Cardiac fibroblast (primary cell): ENCODE data around the gene TCF12.
A peak's percentile ranks its signal among the peaks of the same experiment; 100 is the strongest.

ENCODE experiments used
- DNase-seq, 2 donors: peaks; one replicate each; pipeline versions ENCODE4 v3.0.0 to v3.0.0-alpha.2; 2010; ENCODE audit warnings: low read depth in 2 of 2
- H3K4me3 ChIP-seq, 2 donors: replicated peaks in 1 of 2; 1 replicate in 1 of 2; 2 replicates in 1 of 2; pipeline ENCODE4 v1.5.1; 2011; ENCODE audit warnings: low read depth in 2 of 2, low read length in 2 of 2, mild to moderate bottlenecking in 2 of 2, moderate library complexity in 1 of 2
- TF ChIP-seq, protein P1 (sequence below): IDR thresholded peaks from one replicate; pipeline ENCODE4 v1.5.1; 2011; ENCODE audit warnings: low read depth, mild to moderate bottlenecking, low read length, inconsistent platforms

TCF12 gene

DNA sequence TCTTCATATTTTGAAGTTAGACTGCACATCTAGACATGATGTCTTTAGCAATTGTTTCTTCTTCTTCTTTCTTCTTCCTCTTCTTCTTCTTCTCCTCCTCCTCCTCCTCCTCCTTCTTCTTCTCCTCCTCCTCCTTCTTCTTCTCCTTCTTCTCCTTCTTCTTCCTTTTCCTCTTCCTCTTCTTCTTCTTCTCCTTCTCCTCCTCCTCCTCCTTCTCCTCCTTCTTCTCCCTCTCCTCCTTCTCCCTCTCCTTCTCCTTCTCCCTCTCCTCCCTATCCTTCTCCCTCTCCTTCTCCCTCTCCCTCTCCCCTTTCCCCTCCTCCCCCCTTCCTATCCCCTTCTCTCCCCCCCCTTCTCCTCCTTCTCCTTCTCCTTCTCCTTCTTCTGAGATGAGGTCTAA, 21.9 kb downstream of the TCF12 start:
- DNase-seq, result no peak
- no peak overlapping the region for H3K4me3 ChIP-seq
- TF ChIP-seq, protein P1, sequence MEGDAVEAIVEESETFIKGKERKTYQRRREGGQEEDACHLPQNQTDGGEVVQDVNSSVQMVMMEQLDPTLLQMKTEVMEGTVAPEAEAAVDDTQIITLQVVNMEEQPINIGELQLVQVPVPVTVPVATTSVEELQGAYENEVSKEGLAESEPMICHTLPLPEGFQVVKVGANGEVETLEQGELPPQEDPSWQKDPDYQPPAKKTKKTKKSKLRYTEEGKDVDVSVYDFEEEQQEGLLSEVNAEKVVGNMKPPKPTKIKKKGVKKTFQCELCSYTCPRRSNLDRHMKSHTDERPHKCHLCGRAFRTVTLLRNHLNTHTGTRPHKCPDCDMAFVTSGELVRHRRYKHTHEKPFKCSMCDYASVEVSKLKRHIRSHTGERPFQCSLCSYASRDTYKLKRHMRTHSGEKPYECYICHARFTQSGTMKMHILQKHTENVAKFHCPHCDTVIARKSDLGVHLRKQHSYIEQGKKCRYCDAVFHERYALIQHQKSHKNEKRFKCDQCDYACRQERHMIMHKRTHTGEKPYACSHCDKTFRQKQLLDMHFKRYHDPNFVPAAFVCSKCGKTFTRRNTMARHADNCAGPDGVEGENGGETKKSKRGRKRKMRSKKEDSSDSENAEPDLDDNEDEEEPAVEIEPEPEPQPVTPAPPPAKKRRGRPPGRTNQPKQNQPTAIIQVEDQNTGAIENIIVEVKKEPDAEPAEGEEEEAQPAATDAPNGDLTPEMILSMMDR, result no peak

DNA sequence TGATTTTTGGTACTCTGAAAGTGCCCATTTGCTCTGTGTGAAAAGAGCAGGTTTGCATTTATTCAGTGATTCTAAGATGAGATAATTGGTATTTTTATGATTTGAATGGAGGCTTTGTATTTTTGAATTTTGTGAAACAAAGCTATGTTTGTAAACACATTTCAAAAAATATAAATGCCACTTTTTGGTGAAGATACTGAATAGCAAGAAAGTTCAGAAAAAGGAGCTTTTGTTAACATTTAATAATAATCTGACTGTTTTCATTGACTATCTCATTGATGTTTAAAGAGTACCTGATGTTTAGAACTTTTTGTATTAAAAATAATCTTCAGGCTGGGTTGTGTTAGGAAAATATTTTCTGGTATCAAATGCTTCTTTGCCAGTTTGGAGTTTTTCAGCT, 23.7 kb downstream of the TCF12 start:
- H3K4me3 ChIP-seq, result no peak overlapping the region
- DNase-seq, result no peak
- TF ChIP-seq, protein P1, result no peak

DNA sequence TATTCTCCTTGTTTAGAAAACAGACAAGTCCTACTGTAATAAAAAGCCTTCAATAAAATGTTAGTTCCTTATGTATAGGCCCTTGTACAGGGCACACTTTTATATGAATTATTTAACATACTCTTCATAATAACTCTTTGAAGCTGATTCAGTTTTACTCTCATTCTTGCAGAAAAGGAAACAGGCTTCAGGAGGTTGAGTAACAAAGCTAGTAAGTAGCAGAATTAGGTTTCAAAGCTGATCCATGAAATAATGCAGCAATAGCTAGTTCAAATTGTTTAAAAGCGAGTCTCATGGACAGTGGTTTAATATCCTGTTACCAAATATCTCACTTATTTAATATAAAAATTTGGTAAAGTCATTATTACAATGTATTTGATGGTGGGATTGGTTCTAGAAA, 25.0 kb downstream of the TCF12 start:
- TF ChIP-seq, protein P1, result no peak
- peak; percentile 31 to 55 for DNase-seq
- no peak overlapping the region for H3K4me3 ChIP-seq

GRCh38 chr15:56944485-56944884, 26.0 kb downstream of the TCF12 start:
- DNase-seq, result no peak
- H3K4me3 ChIP-seq, result no peak overlapping the region
- TF ChIP-seq, protein P1, result no peak

GRCh38 chr15:56946150-56946549, 27.7 kb downstream of the TCF12 start:
- DNase-seq, result no peak
- H3K4me3 ChIP-seq, result no peak overlapping the region
- TF ChIP-seq, protein P1, result no peak

DNA sequence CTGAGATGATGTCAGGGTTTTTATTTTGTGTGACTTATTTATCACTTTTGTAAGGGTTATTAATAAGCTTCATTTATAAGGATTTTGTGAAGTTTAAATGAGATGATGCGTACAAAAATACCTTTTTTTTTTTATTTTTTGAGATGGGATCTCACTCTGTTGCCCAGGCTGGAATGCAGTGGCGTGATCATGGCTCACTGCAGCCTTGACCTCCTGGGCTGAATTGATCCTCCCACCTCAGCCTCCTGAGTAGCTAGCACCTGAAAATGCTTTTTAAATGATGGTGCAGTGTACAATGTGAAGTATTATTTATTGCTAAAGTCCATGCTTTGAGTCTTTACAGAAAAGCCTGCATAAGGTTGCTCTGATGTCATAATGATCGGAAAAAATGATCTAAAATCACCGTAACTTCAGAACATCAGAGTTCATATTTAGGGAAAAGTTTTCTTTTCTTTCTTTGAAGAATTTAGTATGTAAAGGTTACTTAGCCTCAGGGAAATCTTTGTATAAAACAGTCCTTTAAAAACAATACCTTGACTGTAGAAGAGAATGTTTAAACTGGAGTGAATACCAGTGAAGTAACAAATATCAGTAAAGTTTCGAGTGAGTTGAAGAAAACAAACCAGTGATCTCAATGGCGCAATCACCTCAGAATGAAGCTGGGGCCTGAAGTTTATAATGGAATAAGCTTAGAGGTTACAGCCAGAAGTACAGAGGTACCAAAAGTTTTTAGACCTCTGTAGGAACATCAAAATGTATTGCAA, 29.7 kb downstream of the TCF12 start:
- no peak for DNase-seq
- no peak overlapping the region for H3K4me3 ChIP-seq
- TF ChIP-seq, protein P1, result no peak

DNA sequence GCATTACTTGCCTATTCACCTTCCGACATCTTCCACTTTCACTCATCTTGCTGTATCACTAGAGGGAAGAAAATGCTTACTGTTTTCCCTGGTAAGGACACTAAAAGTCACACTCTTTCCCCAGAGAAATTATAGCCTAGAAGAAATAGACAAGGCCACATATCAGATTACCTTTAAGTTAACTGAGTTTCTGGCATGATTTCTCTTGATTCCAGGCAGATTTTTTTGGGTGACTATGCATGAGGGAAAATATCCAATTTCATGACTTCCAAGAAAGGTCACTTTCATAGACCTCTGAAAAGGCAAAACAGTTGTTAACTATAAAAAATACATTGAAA, 30.3 kb downstream of the TCF12 start:
- DNase-seq, result no peak
- H3K4me3 ChIP-seq, result no peak overlapping the region
- TF ChIP-seq, protein P1, result no peak
